ENCODE measurements around the gene SAFB.

DNA sequence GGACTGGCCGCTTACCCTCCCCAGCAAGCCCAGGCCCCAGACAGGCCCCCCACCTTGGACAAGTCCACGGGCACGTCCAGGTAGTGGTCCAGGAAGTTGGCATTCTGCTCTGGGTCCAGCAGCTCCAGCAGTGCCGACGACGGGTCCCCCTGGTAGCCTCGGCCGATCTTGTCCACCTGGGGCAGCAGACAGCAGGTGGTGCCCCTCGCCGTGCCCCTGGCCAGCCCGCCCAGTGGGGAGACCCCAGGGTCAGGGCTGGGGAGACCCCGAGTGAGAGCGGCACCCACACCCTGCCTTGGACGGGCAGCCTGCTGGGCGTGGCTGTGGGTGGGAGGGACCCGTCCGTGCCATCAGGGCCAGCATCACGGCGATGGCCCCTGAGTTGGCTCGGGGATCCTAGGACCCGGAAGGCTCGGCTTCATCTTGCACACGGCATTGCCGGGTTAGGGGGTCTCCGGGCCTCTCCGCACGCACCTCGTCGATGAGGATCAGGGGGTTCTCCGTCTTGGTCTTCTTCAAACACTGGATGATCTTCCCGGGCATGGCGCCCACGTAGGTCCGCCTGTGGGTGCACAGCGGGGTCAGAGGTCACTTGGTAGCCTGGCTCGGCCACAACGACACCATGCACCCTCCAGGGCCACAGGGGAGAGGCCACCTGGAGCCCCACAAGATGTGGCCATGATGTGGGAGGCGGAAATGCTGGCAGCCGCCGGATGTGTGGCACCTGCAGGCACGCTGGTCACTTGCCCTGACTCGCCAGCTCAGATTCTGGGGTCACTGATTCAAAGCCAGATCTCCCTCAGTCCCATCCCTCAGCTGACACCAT lies 73.5 kb downstream of the SAFB start:
- TF ChIP-seq POLR2A (IDR thresholded peaks at IDR 0.05) (no peak), POLR2AphosphoS5 (IDR thresholded peaks at IDR 0.05) (no peak), EP300 (IDR thresholded peaks at IDR 0.05) (no peak)
- TF ChIP-seq, protein P1, sequence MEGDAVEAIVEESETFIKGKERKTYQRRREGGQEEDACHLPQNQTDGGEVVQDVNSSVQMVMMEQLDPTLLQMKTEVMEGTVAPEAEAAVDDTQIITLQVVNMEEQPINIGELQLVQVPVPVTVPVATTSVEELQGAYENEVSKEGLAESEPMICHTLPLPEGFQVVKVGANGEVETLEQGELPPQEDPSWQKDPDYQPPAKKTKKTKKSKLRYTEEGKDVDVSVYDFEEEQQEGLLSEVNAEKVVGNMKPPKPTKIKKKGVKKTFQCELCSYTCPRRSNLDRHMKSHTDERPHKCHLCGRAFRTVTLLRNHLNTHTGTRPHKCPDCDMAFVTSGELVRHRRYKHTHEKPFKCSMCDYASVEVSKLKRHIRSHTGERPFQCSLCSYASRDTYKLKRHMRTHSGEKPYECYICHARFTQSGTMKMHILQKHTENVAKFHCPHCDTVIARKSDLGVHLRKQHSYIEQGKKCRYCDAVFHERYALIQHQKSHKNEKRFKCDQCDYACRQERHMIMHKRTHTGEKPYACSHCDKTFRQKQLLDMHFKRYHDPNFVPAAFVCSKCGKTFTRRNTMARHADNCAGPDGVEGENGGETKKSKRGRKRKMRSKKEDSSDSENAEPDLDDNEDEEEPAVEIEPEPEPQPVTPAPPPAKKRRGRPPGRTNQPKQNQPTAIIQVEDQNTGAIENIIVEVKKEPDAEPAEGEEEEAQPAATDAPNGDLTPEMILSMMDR (IDR thresholded peaks at IDR 0.05), result no peak

Measured in gastroesophageal sphincter (tissue), 3 donors.